GM18909 (cell line): Measurements from ENCODE around the gene CFAP77.
"Not testable (repeated sequence)": the region's sequence is repeated elsewhere in the genome, so short reads cannot be mapped to it uniquely, and the experiment has no call there.

Experiments used
- ATAC-seq: cut with Tn5 transposase; IDR thresholded peaks from one replicate; pipeline ENCODE4 v1.9.1; 2021; ENCODE audit warnings: mild to moderate bottlenecking; ENCODE audit not compliant: unreplicated experiment, poor library complexity

Gene CFAP77

DNA sequence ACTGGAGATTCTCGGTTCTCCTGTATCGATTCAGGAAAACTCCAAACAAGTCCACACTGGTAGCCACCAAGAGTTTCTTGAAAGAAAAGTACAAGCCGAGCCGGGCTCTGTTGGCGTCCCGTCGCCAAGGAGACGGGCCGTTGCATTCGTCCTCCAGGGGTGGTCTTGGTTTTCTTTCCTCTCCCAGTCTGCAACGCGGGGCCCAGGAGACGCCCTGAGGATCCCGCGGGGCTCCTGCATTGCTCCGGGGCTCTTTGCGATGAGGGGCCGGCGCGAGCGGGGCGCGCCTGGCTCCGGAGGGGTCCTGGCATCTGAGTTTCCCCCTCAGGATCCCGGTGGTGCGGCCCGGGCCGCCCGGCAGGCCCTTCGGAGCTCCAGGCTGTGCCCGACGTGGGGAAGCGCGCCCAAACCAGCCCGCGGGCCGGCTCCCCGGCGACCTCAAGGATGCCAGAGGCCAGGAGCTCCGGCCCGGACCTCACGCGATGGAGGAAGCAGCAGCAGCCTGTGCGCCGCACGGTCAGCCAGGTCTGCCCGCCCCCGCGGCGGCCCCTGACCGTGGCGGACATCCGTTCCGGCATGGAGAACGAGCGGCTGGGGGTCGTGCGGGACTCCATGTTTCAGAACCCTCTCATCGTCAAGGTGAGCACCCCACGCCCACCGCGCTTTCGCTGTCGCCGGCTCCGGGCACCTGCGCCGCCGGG, at the start of gene CFAP77:
Gene CFAP77 (plus strand): TSS at position 384 of the 701 bp plus-strand sequence. CDS start 61 bp downstream, at position 445.
- ATAC-seq = no peak

DNA sequence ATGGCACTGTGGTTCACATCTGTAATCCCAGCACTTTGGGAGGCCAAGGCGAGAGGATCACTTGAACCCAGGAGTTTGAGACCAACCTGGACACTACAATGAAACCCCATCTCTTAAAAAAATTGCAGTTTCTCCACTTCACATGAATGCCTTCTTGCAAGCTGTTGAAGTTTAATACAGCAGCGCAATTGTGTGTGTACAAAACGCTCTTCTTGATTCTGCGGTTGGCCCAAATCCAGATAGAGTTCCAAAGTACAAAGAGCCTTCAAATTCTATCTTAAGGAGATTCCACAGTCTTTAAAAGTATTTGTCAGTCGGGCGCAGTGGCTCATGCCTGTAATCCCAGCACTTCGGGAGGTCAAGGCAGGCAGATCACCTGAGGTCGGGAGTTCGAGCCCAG, 45.9 kb upstream of the CFAP77 start:
- ATAC-seq = no peak

DNA sequence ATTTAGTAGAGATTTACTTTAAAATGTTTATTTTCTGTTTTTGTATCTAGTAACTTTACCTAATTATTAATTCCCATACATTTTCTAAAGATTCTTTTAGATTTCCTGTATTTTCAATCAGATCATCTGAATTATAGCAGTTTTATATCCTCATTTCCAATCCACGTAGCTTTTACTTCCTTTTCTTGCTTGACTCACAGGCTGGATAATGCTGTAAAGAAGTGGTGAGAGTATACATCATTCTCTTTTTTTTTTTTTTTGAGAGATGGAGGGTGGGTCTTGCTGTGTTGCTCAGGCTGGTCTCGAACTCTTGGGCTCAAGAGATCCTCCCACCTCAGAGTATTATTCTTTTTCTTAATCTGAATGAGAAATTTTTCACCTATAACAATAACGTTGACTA, 44.0 kb upstream of the CFAP77 start:
- no peak for ATAC-seq

DNA sequence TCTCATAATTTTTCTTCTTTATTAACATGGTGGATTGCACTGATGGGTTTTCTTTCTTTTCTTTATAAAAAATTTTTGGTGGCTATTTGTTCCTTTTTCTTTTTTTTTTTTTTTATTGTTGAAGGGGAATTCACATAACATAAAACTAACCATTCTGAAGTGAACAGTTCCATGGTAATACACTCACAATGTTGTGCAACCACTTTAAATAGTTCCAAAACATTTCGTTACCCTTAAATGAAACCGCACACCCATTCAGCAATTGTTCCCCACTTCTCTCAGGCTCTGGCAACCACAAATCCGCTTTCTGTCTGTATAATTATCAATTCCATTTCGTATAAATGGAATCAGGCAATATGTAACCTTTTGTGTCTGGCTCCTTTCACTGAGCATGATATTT, 43.5 kb upstream of the CFAP77 start:
- no peak for ATAC-seq

DNA sequence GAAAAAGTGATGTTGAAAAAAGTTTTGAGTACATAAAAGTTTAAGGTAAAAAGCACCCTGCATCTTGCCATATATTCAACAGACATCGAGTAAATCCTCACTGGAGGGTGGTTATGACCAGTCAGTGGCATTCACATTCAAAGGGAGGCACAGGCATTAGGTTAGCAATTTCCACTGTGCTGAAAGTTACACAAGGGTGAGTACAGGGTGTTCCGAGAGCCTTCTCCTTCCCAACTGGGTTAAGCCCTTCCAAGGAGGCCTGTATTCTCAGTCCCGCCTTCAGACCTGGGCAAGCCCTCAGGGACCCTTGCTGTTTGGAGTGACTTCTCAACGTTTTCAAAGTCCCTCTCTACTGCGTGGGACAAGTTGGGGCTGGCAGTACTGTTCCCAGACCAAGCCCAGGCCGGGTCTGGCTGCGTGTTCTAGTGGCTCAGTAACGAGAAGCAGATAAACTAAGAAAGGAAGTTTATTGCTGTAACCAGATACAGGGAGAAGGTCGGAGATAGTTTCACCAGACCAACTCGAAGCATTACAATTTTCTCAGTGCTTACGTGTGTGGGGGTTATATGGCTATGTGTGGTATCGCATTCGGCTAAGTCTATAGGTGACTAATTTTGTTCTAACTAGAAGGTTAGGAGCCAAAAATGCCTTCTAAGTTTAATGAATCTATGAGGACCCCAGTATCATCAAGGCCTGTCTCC, 42.2 kb upstream of the CFAP77 start:
- no peak for ATAC-seq

DNA sequence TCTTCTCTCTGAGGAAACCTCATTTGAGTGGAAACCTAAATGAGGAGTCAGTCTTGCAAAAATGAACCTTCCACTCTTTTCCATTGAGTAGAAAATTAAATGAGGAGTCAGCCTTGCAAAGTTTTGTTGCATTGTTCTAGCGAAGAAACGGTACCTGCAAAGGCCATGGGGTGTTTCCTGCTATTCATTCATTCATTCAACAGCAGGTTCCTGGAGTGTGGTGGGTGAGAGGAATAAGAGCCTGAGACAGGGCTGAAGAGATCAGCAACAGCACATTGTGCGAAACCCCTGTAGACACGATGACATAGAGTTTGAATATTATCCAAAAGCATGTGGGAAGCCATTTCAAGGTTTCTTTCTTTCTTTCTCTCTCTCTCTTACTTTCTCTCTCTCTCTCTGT, 40.6 kb upstream of the CFAP77 start:
- ATAC-seq = no peak

DNA sequence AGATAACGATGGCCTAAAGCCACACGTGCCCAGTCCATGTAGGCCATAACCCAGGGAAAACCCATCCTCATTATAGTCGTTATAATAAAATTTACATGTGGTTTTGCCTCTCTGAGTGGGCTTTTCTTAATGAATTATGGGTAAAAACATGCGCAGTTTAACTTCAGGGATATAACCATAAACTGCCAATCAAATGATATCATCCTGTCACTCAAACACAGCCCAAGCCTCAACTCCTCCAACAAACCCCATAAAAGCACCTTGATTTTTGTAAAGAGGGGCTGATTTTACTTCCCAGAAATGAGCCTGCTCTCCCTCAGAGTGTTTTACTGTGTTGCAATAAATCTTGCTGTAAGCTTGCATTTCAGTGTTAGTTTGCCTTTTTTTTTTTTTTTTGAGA, 39.4 kb upstream of the CFAP77 start:
- no peak for ATAC-seq

DNA sequence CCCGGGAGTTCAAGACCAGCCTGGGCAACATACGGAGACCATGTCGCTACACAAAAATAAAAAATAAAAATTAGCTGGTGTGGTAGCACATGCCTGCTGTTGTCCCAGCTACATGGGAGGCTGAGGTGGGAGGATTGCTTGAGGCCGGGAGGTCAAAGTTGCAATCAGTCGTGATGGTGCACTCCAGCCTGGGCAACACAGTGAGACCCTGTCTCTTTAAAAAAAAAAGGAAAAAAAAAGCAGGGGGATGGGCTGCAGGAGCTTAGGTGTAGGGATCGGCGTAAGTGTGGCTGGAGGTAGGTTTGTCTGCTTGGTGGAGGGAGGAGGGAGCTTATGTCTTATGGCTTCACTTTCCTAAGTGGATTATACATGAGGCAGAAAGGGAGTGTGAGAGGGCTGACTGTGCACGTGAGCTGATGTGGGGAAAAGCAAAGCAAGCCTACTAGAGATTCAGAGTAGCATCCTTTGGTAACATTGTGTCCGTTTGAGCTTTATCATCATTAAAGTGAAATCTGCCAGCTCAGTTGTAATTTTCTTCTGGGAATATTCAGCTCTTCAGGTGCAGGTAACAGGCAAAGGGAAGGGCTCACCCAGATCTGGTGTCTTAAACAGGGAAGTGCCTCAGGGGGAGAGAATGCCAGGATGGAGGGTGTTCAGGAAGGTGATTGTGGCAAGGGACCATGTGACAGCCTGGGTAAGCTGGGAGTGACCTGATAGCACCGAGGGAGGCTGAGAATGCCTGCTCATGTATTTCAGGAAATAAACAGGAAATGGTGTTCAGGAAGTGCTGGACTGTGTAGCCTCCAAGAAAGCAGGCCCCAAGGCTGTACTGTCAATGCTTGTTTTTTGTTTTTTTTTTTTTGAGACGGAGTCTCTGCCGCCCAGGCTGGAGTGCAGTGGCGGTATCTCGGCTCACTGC, 37.6 kb upstream of the CFAP77 start:
- no peak for ATAC-seq

DNA sequence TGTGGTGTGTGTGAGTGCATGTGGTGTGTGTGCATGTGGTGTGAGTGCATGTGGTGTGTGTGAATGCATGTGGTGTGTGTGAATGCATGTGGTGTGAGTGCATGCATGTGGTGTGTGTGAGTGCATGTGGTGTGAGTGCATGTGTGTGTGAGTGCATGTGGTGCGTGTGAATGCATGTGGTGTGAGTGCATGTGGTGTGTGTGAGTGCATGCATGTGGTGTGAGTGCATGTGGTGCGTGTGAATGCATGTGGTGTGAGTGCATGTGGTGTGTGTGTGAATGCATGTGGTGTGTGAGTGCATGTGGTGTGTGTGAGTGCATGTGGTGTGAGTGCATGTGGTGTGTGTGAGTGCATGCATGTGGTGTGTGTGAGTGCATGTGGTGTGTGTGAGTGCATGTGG, 32.2 kb upstream of the CFAP77 start:
- ATAC-seq = not testable (repeated sequence)

DNA sequence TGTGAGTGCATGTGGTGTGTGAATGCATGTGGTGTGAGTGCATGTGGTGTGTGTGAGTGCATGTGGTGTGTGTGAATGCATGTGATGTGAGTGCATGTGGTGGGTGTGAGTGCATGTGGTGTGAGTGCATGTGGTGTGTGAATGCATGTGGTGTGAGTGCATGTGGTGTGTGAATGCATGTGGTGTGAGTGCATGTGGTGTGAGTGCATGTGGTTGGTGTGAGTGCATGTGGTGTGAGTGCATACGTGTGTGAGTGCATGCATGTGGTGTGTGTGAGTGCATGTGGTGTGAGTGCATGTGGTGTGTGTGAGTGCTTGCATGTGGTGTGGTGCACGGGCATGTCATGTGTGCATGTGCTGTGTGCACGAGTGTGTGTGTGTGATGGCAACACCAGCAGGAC, 31.6 kb upstream of the CFAP77 start:
- not testable (repeated sequence) for ATAC-seq

DNA sequence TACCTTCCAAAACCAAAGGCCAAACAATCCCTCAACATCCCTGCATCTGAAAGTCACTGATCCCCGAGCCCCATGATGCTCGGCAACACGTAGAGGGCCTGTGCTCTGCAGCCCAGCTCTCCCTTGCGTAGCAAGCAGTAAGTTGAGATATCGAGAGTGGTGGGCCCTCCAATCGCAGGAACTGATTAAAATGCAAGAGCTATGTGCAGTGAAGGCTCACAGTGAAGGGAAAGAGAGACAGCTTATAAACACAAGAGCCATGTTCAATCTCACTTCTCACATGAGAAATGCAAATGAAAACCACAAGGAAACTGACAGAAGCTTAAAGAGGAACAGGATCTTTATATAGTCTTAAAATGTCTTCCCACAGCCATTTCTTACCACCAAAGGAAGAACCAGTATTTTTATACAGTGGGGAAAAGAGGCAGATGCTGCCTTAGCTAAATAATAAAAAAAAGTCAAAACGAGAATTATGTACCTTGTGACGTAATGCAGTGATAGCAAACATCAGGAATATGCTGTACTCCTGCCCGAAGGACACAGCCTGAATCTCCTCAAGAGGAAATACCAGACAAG, 28.0 kb upstream of the CFAP77 start:
- ATAC-seq = peak; percentile 66

DNA sequence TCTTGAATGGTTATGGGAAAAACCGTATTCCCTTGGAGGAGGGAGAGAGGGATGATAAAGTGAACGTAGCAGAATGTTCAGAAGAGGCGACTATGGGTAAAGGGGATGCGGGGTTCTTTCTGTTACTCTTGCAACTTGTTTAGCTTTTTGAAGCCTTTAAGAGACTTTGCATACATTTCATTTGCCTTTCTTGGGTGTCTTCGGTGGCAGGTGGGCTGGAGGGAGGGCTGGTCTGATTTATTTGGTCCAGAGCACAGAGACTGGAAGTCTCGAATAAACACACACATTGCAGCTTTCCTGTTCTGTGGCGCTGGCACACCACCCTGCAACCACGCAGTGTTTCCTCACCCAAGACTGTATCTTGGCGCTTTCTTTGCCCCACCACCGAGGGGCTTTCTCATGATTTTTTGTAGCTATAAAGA, 26.5 kb upstream of the CFAP77 start:
- peak; percentile 45 for ATAC-seq

DNA sequence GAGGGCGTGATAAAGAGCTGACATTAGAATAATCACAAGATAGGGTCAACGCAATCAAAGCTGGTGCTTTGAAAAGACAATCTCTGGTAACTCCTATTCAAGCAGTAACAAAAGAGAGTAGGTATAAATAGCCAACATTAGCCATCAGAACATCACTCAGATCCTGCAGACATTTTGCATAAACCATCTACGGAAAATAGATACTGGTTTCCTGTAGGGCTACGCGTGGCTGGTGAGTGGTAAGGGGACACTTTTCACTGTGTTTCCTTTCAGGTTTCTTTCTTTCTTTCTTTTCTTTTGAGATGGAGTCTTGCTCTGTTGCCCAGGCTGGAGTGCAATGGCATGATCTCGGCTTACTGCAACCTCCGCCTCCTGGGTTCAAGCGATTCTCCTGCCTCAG, 25.6 kb upstream of the CFAP77 start:
- ATAC-seq = peak; percentile 47

DNA sequence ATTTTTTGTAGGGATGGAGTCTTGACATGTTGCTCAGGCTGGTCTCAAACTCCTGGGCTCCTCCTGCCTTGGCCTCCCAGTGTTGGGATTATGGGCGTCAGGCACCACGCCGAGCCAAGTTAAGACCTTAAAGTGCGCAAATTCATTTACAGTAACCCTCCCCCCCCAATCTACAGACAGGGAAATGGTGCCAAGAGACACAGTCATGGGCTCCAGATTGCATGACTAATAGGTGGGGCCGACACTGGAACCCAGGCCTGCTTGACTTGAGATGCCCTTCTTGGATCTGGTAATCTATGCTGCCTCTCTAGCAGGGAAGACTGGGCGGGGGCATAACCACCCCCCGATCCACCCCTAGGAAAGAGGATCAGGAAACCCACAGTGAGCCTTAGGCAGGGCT, 22.9 kb upstream of the CFAP77 start:
- no peak for ATAC-seq

DNA sequence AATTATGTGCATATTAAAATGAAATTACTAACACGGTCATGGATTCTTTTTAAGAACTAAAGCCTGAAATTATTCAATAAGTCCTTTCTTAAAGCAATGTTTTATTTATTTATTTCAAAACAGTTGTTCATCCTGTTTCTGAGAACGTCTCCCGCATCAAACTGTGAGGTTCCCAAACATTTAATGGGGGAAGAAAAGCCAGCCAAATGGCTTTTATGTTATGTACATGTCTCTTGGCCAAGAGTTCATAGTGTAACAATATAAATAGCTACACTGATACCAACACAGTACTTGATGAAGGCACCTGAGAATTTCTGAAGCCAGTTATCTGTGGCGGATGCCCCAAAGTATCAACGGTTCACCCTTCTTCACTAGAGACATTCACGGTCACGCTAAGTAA, 19.0 kb upstream of the CFAP77 start:
- no peak for ATAC-seq

DNA sequence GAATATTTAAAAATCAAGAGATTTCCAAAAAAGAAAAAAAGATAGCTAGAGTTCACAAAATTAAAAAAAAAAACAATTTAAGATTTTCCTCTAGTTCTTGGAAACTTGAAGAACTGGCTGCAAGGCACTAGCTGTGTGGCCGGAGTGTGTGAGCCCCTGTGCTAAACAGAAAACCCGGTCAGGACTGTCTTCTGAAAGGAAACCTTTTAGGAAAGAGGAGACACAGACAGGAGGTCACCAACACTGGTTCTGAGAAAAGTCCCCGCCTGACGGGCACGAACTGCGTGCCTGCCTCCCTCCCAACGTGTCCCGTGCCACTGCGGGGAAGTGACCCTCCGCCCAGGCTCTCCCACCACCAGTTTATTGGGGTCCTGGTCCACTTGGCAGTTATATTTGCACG, 18.6 kb upstream of the CFAP77 start:
- ATAC-seq = no peak

DNA sequence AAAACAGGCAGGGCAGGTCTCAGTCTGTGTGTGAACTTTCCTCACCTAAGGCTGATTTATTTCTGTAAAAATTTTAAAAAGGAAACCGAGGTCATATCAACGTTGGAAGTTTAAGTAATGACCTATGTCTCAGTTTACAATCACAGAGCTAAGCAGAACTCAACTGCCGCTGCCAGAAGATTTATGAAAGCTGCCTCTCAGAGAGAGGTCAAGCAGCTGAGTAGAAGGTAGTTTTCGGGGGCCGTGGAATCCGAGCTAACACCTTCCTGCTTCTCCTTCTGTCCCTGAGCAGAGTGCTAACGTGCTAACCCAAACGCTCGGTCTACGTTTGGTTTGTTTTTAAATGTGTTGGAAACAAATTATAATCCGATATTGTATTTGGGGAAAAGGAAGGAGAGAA, 14.5 kb upstream of the CFAP77 start:
- no peak for ATAC-seq

DNA sequence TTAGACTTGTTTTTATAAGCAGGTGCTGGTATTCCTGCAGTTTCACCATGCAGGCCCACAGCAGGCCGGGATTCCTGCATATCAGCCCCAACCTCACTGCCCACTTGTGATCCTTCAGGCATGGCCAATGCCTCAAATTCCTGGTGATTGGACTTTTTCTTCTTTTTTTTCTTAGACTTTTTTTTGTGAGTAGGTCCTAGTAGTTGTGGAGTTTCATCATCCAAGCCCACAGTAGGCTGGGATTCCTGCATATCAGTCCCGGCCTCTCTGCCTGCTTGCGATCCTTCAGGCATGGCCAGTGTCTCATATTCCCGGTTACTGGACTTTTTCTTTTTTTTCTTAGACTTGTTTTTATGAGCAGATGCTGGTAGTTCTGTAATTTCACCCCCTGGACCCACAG, 8.2 kb upstream of the CFAP77 start:
- ATAC-seq = no peak

DNA sequence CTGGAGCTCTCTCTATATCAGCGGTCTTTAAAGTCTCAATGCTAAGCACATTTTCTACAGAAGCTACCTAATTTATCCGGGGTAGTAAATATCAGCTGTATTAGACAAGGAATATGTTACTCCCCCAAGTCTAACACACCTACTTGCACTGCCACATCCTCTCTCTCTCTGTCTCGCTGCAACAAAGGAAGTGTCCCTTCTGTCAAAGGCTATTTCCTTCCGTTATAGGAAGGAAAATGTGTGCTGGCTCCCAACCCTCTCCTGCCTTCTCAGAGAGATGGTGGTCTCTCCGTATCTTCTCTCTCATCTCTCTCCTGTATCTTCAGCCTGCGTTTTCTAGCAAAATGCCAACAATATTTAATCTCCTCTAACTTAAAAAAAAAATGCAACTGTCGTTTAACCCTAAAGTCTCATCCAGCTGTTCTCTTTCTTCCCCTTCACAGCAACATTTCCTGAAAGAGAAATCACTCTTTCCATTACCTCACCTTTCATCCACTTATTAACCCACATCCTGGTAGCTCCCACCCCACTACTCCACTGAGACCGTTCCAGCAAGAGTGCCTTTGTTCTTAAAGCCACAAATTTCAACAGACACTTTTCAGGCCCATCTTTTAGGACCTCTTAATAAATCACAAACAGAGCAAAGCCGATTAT, 5.7 kb upstream of the CFAP77 start:
- ATAC-seq = no peak

DNA sequence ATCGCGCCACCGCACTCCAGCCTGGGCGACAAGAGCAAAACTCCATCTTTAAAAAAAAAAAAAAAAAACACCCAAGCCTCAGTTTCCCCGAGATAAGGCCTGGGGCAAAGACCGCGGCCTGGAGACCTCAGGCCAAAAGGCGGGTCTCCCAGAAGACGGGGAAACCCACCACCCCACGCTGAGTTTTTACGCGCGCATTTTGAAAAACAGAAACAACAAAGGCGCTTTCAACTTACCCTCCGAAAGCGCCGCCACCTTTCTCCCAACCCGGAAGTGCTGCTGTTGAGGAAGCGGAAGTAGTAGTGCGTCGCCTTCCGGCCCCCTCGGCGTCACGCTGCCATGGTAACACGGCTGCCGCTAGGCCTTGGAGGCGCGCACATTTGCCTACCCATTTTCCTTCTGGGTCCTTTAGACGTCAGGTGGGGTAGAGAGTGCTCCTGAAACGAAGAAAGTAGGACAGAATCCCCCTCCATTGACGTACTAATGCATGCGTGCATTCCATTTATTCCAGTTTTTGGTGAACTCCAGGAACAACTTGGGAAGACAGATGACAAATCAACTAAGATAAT, 3.4 kb upstream of the CFAP77 start, which contains the start of gene TTF1:
Gene TTF1 (minus strand): TSS at position 287 of the 569 bp plus-strand sequence. CDS start 4,019 bp downstream, outside the sequence.
- peak; percentile 77 for ATAC-seq
